C4-2B (cell line): ENCODE measurements around the gene THAP7.
"Not testable (repeated sequence)": the region's sequence is repeated elsewhere in the genome, so short reads cannot be mapped to it uniquely, and the experiment has no call there.

ENCODE experiments used
- H3K27ac ChIP-seq: fragments of 450-650 bp; 2 replicates; pipeline ENCODE4 v1.5.1; 2017
- CTCF ChIP-seq: fragments of 450-650 bp; conservative IDR thresholded peaks from 2 replicates; pipeline ENCODE4 v1.5.1; 2017; ENCODE audit warnings: mild to moderate bottlenecking
- ZFX ChIP-seq: fragments of 450-650 bp; IDR thresholded peaks from 2 replicates; pipeline ENCODE4 v1.6.1; 2017

THAP7 gene

GRCh38 chr22:21001601-21002325, at the start of gene THAP7:
THAP7 (minus strand) TSS chr22:21002118; CDS start chr22:21001911, 207 bp downstream.
- no peak for TF ChIP-seq CTCF
- TF ChIP-seq ZFX, result no peak
- H3K27ac ChIP-seq, result peak within 1 kb of the TSS; percentile 96

- no peak for TF ChIP-seq CTCF
- no peak for TF ChIP-seq ZFX
- no peak overlapping the region for H3K27ac ChIP-seq
Observed at GRCh38 chr22:21051145-21051830, 49.4 kb upstream of the THAP7 start.

GRCh38 chr22:21048965-21049364, 47.0 kb upstream of the THAP7 start:
- not testable (repeated sequence) for H3K27ac ChIP-seq

- H3K27ac ChIP-seq, result not testable (repeated sequence)
Observed at GRCh38 chr22:21048448-21048847, 46.5 kb upstream of the THAP7 start.

GRCh38 chr22:21047730-21048129, 45.8 kb upstream of the THAP7 start:
- H3K27ac ChIP-seq, result no peak overlapping the region
- no peak for TF ChIP-seq CTCF
- no peak for TF ChIP-seq ZFX

- no peak overlapping the region for H3K27ac ChIP-seq
- TF ChIP-seq ZFX (no peak), CTCF (no peak)
Observed at GRCh38 chr22:21047035-21047661, 45.2 kb upstream of the THAP7 start.

- TF ChIP-seq ZFX (no peak), CTCF (no peak)
- no peak within 1 kb of the TSS for H3K27ac ChIP-seq
Observed at GRCh38 chr22:21045585-21046294, 43.8 kb upstream of the THAP7 start, which contains the start of gene LRRC74B. LRRC74B (plus strand) TSS chr22:21045946; CDS start chr22:21045987, 41 bp downstream.
